NCI-H82 (cell line): ENCODE results near the gene ABCB1.
"Not testable (repeated sequence)": the region's sequence is repeated elsewhere in the genome, so short reads cannot be mapped to it uniquely, and the experiment has no call there.

Source experiments
- DNase-seq: peaks from one replicate; lab custom pipeline; 2025; lab: John Stamatoyannopoulos, UW

ABCB1 gene

DNA sequence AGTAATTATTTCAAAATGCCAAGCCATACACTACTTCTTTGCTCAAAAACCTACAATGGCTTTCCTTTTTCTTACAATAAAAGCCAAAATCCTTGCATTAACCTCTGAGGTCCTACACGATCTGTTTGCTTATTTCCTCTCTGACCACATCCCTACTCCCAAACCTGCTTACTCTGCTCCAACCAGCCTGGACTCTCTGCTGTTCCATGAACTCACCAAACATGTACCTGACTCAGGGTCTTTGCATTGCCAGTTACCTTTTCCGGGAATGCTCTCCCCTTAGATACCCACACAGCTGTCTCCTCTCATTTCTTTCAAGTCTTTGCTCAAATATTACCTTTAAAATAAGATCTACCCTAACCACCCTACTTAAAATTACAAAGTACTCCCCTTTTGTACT lies 127.5 kb downstream of the ABCB1 start:
- DNase-seq: no peak

DNA sequence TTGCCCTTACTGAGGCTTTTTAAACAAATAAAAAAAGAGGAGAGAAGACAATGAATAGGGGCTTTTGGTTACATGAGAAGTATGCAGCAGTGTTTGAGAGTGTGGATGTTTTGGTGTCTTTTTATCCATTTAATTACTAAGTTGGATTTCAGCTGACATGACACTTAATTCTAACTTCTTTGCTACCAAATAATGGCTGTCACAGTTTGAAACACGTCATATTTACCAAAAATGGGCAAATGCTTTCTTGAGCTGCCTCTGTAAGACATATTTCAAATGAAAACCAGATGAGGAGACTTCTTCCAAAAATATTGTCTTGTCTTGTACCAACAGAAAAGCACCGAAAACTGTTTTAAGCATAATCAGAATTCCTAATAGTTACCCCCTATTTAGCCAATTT lies 129.2 kb downstream of the ABCB1 start:
- DNase-seq: no peak

DNA sequence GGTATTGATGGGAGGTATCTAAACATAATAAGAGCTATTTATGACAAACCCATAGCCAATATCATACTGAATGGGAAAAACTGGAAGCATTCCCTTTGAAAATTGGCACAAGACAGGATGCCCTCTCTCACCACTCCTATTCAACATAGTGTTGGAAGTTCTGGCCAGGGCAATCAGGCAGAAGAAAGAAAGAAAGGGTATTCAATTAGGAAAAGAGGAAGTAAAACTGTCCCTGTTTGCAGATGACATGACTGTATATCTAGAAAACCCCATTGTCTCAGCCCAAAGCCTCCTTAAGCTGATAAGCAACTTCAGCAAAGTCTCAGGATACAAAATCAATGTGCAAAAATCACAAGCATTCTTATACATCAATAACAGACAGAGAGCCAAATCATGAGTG lies 131.5 kb downstream of the ABCB1 start:
- not testable (repeated sequence) for DNase-seq

GRCh38 chr7:87465534-87465880 lies 135.2 kb downstream of the ABCB1 start:
- DNase-seq: not testable (repeated sequence)

DNA sequence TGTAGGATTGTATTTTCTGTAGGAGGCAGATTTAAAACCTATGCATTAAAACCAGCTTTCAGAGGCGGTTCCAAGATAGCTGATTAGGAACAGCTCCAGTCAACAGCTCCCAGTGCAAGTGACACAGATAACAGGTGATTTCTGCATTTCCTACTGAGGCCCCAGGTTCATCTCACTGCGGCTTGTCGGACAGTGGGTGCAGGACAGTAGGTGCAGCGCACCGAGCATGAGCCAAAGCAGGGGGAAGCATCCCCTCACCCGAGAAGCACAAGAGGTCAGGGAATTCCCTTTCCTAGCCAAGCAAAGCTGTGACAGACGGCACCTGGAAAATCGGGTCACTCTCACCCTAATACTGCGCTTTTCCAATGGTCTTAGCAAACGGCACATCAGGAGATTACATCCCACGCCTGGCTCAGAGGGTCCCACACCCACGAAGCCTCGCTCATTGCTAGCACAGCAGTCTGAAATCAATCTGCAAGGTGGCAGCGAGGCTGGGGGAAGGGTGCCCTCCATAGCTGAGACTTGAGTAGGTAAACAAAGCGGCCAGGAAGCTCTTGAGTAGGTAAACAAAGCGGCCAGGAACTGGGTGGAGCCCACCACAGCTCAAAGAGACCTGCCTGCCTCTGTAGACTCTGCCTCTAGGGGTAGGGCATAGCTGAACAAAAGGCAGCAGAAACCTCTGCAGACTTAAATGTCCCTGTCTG lies 135.7 kb downstream of the ABCB1 start:
- peak; percentile 15 for DNase-seq

DNA sequence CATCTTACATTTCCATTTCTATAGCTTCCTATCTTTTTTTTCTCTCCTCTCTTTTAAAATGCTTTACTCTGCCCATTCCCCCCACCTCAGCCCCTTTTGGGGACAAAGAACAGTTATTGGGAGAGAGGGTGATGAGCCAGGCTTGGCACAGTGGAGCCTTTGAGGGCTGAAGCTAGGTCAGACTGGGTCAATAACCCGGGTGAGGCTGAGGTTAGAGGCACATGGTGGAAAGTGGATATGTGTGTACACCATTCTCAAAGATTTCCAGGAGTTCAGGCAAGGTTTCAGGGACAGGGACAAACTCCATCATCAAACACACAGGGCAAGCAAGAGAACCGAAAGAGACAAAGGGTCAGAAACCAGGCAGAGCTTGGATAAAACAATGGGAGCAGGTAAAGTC lies 136.7 kb downstream of the ABCB1 start:
- no peak for DNase-seq

- DNase-seq: not testable (repeated sequence)
These were observed 140.2 kb downstream of the ABCB1 start for GRCh38 chr7:87460444-87460843.

GRCh38 chr7:87459941-87460340 lies 140.7 kb downstream of the ABCB1 start:
- DNase-seq: no peak

GRCh38 chr7:87458148-87458547 lies 142.5 kb downstream of the ABCB1 start:
- no peak for DNase-seq

GRCh38 chr7:87456247-87456646 lies 144.4 kb downstream of the ABCB1 start:
- peak; percentile 35 for DNase-seq
